ENCODE results near the gene PPIE. TPM values are rescaled to one million over a fixed set of nuclear protein-coding genes. Genes with fewer than 3 reads are reported as not detected.

PPIE gene
- total RNA-seq, 2 experiments from 2014 or later, result 54.5 to 71.9 TPM

DNA sequence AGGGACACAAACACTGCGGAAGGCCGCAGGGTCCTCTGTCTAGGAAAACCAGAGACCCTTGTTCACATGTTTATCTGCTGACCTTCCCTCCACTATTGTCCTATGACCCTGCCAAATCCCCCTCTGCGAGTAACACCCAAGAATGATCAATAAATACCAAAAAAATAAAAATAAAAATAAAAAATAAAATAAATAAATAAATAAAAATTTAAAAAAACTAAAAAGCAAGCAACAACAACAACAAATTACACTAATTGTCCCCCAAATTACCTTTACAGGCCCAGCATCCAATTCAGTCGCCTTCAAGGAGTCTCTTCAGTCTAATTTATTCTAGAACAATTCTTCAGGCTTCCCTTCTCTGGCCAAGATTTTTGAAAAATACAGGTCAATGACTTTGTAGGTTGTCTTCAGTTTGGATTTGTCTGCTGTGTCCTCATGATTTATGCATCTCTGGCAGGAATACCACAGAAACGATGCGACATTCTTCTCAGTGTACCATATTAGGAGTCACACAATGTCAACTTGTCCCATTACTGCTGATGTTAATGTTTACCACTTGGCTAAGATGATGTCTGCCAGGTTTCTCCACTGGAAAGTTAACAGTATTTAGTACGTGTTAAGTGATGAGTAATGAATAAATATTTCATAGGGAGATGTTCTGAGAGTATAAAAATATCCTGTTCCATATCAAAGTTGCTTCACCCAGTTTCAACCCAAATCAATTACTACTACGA is 70.3 kb downstream of the PPIE start:
- no peak for DNase-seq (ENCODE audit: low spot score)
- no peak overlapping the region for H3K4me2 ChIP-seq (ENCODE audit: low read length)
- H2AFZ ChIP-seq (ENCODE audit: low read length), result no peak overlapping the region
- no peak overlapping the region for H3K27ac ChIP-seq (ENCODE audit: low read depth, low read length, poor library complexity, severe bottlenecking)
- ChIA-PET CTCF (ENCODE audit: unreplicated experiment) (no interaction called here), POLR2A (no interaction called here)
- H3K4me3 ChIP-seq (ENCODE audit: low read depth, low read length, poor library complexity, severe bottlenecking), result no peak overlapping the region
- no TSS peak for BruUV-seq (replicated peaks)
- H3K9me2 ChIP-seq (ENCODE audit: insufficient read depth, low read length), result no peaks in the 10 kb centered on the region
- TF ChIP-seq, protein P1, sequence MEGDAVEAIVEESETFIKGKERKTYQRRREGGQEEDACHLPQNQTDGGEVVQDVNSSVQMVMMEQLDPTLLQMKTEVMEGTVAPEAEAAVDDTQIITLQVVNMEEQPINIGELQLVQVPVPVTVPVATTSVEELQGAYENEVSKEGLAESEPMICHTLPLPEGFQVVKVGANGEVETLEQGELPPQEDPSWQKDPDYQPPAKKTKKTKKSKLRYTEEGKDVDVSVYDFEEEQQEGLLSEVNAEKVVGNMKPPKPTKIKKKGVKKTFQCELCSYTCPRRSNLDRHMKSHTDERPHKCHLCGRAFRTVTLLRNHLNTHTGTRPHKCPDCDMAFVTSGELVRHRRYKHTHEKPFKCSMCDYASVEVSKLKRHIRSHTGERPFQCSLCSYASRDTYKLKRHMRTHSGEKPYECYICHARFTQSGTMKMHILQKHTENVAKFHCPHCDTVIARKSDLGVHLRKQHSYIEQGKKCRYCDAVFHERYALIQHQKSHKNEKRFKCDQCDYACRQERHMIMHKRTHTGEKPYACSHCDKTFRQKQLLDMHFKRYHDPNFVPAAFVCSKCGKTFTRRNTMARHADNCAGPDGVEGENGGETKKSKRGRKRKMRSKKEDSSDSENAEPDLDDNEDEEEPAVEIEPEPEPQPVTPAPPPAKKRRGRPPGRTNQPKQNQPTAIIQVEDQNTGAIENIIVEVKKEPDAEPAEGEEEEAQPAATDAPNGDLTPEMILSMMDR (conservative IDR thresholded peaks at IDR 0.05; ENCODE audit: low read length), result no peak
- TF ChIP-seq EZH2phosphoT487 (IDR thresholded peaks at IDR 0.05; ENCODE audit: borderline replicate concordance, low read depth, low read length), result no peak
- no peaks in the 10 kb centered on the region for H3K9me3 ChIP-seq (ENCODE audit: low read length)
- intact Hi-C loops (cut with micrococcal nuclease; ENCODE audit: unreplicated experiment), result no loop called here
- H3K4me1 ChIP-seq (ENCODE audit: insufficient read depth, low read length, poor library complexity, severe bottlenecking), result no peaks in the 10 kb centered on the region
- no peaks in the 10 kb centered on the region for H3K79me2 ChIP-seq (ENCODE audit: insufficient read depth, low read depth, low read length)
- no peaks in the 10 kb centered on the region for H4K20me1 ChIP-seq (ENCODE audit: insufficient read depth, low read length)
- H3K36me3 ChIP-seq (ENCODE audit: insufficient read depth, low read length), result no peaks in the 10 kb centered on the region

DNA sequence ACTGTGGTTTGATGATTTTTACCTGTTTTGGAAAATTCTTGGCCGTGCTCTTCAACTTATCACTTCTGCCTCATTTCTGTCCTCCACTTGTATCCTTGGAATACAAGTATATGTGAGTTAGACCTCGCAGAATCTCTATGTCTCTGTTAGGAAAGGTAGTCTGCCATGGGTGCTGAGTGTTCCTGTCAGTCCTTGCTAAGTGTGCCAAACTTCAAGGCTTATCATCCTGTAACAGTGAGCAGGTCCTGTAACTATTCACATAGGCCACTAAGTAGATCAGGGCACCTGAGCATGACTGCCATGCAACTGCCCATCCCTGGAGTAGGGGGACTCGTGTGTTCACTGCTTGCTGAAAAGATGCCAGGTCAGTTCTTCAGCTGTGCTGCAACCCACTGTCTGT is 74.2 kb downstream of the PPIE start:
- POLR2A ChIA-PET, result no interaction called here
- no peaks in the 10 kb centered on the region for H4K20me1 ChIP-seq (ENCODE audit: insufficient read depth, low read length)
- H3K4me1 ChIP-seq (ENCODE audit: insufficient read depth, low read length, poor library complexity, severe bottlenecking), result no peaks in the 10 kb centered on the region
- no peaks in the 10 kb centered on the region for H3K9me3 ChIP-seq (ENCODE audit: low read length)
- no peaks in the 10 kb centered on the region for H3K79me2 ChIP-seq (ENCODE audit: insufficient read depth, low read depth, low read length)
- no peak overlapping the region for H2AFZ ChIP-seq (ENCODE audit: low read length)
- no peak for DNase-seq (ENCODE audit: low spot score)
- no peak overlapping the region for H3K4me3 ChIP-seq (ENCODE audit: low read depth, low read length, poor library complexity, severe bottlenecking)
- intact Hi-C loops (cut with micrococcal nuclease; ENCODE audit: unreplicated experiment), result no loop called here
- H3K27ac ChIP-seq (ENCODE audit: low read depth, low read length, poor library complexity, severe bottlenecking), result no peak overlapping the region
- no peaks in the 10 kb centered on the region for H3K36me3 ChIP-seq (ENCODE audit: insufficient read depth, low read length)
- CTCF ChIA-PET (ENCODE audit: unreplicated experiment), result no interaction called here
- no peak for TF ChIP-seq EZH2phosphoT487 (IDR thresholded peaks at IDR 0.05; ENCODE audit: borderline replicate concordance, low read depth, low read length)
- TF ChIP-seq, protein P1 (conservative IDR thresholded peaks at IDR 0.05; ENCODE audit: low read length), result no peak
- no peaks in the 10 kb centered on the region for H3K9me2 ChIP-seq (ENCODE audit: insufficient read depth, low read length)
- no peak overlapping the region for H3K4me2 ChIP-seq (ENCODE audit: low read length)
- no TSS peak for BruUV-seq (replicated peaks)

Small RNAs within 50 kb of the gene (small RNA-seq; reads per million reads assigned to genes)
- gene AL033527.1, result not detected
- not detected for gene RNU7-121P

Other genes with a start within 250 kb of the PPIE start
- 0.32 and 0.64 TPM in 2 replicates for gene BMP8A, start 247.2 kb upstream of the PPIE start, total RNA-seq (2014; rRNA removed; shearing (Covaris generic))
- gene BMP8A, start 247.2 kb upstream of the PPIE start, total RNA-seq (2022), result 0.44 TPM in 1 of 2 replicates, not detected in the other
- gene PABPC4, start 162.1 kb upstream of the PPIE start, total RNA-seq (2014; rRNA removed; shearing (Covaris generic)), result 132 and 166 TPM in 2 replicates
- 292 and 315 TPM in 2 replicates for gene PABPC4, start 162.1 kb upstream of the PPIE start, total RNA-seq (2022)
- gene HEYL, start 99.2 kb upstream of the PPIE start, total RNA-seq (2014; rRNA removed; shearing (Covaris generic)), result not detected in 2 replicates
- gene HEYL, start 99.2 kb upstream of the PPIE start, total RNA-seq (2022), result not detected in 2 replicates
- gene NT5C1A, start 66.8 kb upstream of the PPIE start, total RNA-seq (2014; rRNA removed; shearing (Covaris generic)), result not detected in 2 replicates
- not detected in 2 replicates for gene NT5C1A, start 66.8 kb upstream of the PPIE start, total RNA-seq (2022)
- gene HPCAL4, start 47.4 kb upstream of the PPIE start, total RNA-seq (2014; rRNA removed; shearing (Covaris generic)), result not detected in 2 replicates
- not detected in 2 replicates for gene HPCAL4, start 47.4 kb upstream of the PPIE start, total RNA-seq (2022)
- gene OXCT2, start 32.5 kb downstream of the PPIE start, total RNA-seq (2014; rRNA removed; shearing (Covaris generic)), result 0.10 and 0.79 TPM in 2 replicates
- gene OXCT2, start 32.5 kb downstream of the PPIE start, total RNA-seq (2022), result 0.17 TPM in 1 of 2 replicates, not detected in the other
- 0.05 TPM in 1 of 2 replicates, not detected in the other for gene BMP8B, start 50.0 kb downstream of the PPIE start, total RNA-seq (2014; rRNA removed; shearing (Covaris generic))
- gene BMP8B, start 50.0 kb downstream of the PPIE start, total RNA-seq (2022), result 0.24 and 0.34 TPM in 2 replicates
- 24.8 and 29.6 TPM in 2 replicates for gene TRIT1, start 144.6 kb downstream of the PPIE start, total RNA-seq (2014; rRNA removed; shearing (Covaris generic))
- 22.6 and 22.9 TPM in 2 replicates for gene TRIT1, start 144.6 kb downstream of the PPIE start, total RNA-seq (2022)
- gene MYCL, start 163.0 kb downstream of the PPIE start, total RNA-seq (2014; rRNA removed; shearing (Covaris generic)), result 0.41 and 1.6 TPM in 2 replicates
- gene MYCL, start 163.0 kb downstream of the PPIE start, total RNA-seq (2022), result 1.0 and 1.3 TPM in 2 replicates
- 6.4 and 9.9 TPM in 2 replicates for gene MFSD2A, start 216.3 kb downstream of the PPIE start, total RNA-seq (2014; rRNA removed; shearing (Covaris generic))
- 11.0 and 13.4 TPM in 2 replicates for gene MFSD2A, start 216.3 kb downstream of the PPIE start, total RNA-seq (2022)